BLaER1 treated with 17β-estradiol and CSF1 and Interleukin-3, amounts not matched to agents 10 nM and 100 nM (cell line): ENCODE results near the gene TIAM2.
"Not testable (repeated sequence)": the region's sequence is repeated elsewhere in the genome, so short reads cannot be mapped to it uniquely, and the experiment has no call there.

Experiments
- H3K27ac ChIP-seq, 11 experiments: shearing (Covaris generic); formaldehyde crosslinking; 2 replicates each; pipeline ENCODE4 v1.8.1; 2022
- H3K27me3 ChIP-seq, 11 experiments: shearing (Covaris generic); formaldehyde crosslinking; 2 replicates each; pipeline ENCODE4 v1.8.1; 2022
- H3K36me3 ChIP-seq, 11 experiments: shearing (Covaris generic); formaldehyde crosslinking; 2 replicates each; pipeline ENCODE4 v1.8.1; 2022
- H3K4me1 ChIP-seq, 10 experiments: shearing (Covaris generic); formaldehyde crosslinking; 2 replicates each; pipeline ENCODE4 v1.8.1; 2022
- H3K4me2 ChIP-seq, 11 experiments: shearing (Covaris generic); formaldehyde crosslinking; 2 replicates each; pipeline ENCODE4 v1.8.1; 2022
- H3K4me3 ChIP-seq, 10 experiments: shearing (Covaris generic); formaldehyde crosslinking; 2 replicates each; pipeline ENCODE4 v1.8.1; 2022
- H3K9ac ChIP-seq, 11 experiments: shearing (Covaris generic); formaldehyde crosslinking; 2 replicates each; pipeline ENCODE4 v1.8.1; 2022
- H3K9me3 ChIP-seq, 11 experiments: shearing (Covaris generic); formaldehyde crosslinking; replicated peaks in 1 of 11; 2 replicates each; pipeline ENCODE4 v1.8.1; 2022
- H4K20me1 ChIP-seq, 11 experiments: shearing (Covaris generic); formaldehyde crosslinking; 2 replicates each; pipeline ENCODE4 v1.8.1; 2022
- Cebpa-rat ChIP-seq, 11 experiments: shearing (Covaris generic); IDR thresholded peaks; 2 replicates each; pipeline ENCODE4 v1.8.1; 2022

TIAM2 gene

GRCh38 chr6:155207223-155207622, 212.1 kb downstream of the TIAM2 start:
- peak overlapping the region in 1 of 10 experiments; percentile 19; a peak in 1 of 20 replicates for H3K4me3 ChIP-seq
- TF ChIP-seq Cebpa-rat (IDR thresholded peaks at IDR 0.05): no peak
- H3K36me3 ChIP-seq: no peaks in the 10 kb centered on the region
- H3K9me3 ChIP-seq: 0 out of 22 replicates have a peak, but pooled peaks cover 0 to 4% (median 0%) of the 10 kb centered on the region in 11 experiments
- peak overlapping the region in 5 of 11 experiments; percentile 14 to 51 (median 21); a peak in 5 of 22 replicates for H3K9ac ChIP-seq
- peaks cover 3 to 59% (median 49%) of the 10 kb centered on the region in 10 experiments; a peak in 17 of 20 replicates for H3K4me1 ChIP-seq
- H3K4me2 ChIP-seq: peak overlapping the region in 10 of 11 experiments; percentile 4 to 92 (median 76); a peak in 18 of 22 replicates
- H3K27me3 ChIP-seq: no peaks in the 10 kb centered on the region
- H3K27ac ChIP-seq: peak overlapping the region in 6 of 11 experiments; percentile 6 to 55 (median 29); a peak in 9 of 22 replicates
- no peaks in the 10 kb centered on the region for H4K20me1 ChIP-seq

- no peaks in the 10 kb centered on the region for H3K36me3 ChIP-seq
- H3K4me1 ChIP-seq: peaks cover 10 to 70% (median 53%) of the 10 kb centered on the region in 10 experiments; a peak in 19 of 20 replicates
- no peaks in the 10 kb centered on the region for H3K27me3 ChIP-seq
These were observed 217.0 kb downstream of the TIAM2 start for GRCh38 chr6:155212106-155212505.

DNA sequence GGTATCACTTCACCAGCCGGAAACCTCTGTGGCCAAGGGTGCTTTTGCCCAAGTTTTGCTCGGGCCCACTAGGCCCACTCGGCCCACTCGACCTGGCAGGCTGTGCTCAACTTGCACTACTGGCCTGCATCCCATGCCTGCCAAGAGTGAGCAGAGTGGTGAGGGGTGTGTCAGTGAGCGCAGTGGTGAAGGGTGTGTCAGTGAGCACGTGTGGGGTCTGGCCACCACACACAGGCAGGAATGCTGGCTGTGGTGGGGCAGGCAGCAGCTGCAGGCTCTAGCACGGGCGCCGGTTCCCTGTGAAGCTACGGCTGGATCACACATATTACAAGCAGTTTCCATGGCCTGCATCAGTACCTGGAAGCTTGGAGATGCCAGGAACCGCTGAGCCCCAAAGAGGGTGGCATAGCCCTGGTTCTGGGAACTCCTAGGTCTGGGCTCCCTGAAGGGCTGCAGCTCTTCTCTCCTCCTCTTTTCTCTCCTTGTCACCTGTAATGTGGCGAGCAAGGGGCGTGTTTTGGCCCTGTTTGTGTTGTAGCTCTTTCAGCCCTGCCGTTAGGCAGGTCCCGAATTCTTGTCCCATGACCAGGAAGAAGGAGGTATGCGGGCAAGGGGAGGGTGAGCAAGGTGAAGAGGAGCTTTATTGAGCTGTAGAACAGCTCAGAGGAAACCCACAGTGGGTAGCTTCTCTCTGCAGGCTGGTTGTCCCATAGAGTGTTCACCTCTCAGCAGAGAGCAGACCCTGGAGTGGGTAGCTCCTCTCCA, 217.7 kb downstream of the TIAM2 start:
- no peak overlapping the region for H3K4me3 ChIP-seq
- H3K36me3 ChIP-seq: no peaks in the 10 kb centered on the region
- peaks cover 7 to 69% (median 48%) of the 10 kb centered on the region in 10 experiments; a peak in 19 of 20 replicates for H3K4me1 ChIP-seq
- no peak for TF ChIP-seq Cebpa-rat (IDR thresholded peaks at IDR 0.05)
- 0 out of 22 replicates have a peak, but pooled peaks cover 0 to 5% (median 0%) of the 10 kb centered on the region in 11 experiments for H3K9me3 ChIP-seq
- H3K27ac ChIP-seq: 0 out of 22 replicates have a peak overlapping the region, but pooled peaks of 1 of the 11 experiments have one; percentile 23
- no peak overlapping the region for H3K9ac ChIP-seq
- H3K4me2 ChIP-seq: peak overlapping the region in 7 of 11 experiments; percentile 58 to 84 (median 73); a peak in 13 of 22 replicates
- no peaks in the 10 kb centered on the region for H3K27me3 ChIP-seq
- H4K20me1 ChIP-seq: no peaks in the 10 kb centered on the region

More at GRCh38 chr6:155212106-155212505, 217.0 kb downstream of the TIAM2 start:
- Histone ChIP-seq H4K20me1 (no peaks in the 10 kb centered on the region), H3K4me2 (no peak overlapping the region), H3K4me3 (no peak overlapping the region), H3K27ac (no peak overlapping the region), H3K9me3 (0 out of 22 replicates have a peak, but pooled peaks cover 0 to 5% (median 0%) of the 10 kb centered on the region in 11 experiments), H3K9ac (no peak overlapping the region)
- TF ChIP-seq Cebpa-rat (IDR thresholded peaks at IDR 0.05): no peak

DNA sequence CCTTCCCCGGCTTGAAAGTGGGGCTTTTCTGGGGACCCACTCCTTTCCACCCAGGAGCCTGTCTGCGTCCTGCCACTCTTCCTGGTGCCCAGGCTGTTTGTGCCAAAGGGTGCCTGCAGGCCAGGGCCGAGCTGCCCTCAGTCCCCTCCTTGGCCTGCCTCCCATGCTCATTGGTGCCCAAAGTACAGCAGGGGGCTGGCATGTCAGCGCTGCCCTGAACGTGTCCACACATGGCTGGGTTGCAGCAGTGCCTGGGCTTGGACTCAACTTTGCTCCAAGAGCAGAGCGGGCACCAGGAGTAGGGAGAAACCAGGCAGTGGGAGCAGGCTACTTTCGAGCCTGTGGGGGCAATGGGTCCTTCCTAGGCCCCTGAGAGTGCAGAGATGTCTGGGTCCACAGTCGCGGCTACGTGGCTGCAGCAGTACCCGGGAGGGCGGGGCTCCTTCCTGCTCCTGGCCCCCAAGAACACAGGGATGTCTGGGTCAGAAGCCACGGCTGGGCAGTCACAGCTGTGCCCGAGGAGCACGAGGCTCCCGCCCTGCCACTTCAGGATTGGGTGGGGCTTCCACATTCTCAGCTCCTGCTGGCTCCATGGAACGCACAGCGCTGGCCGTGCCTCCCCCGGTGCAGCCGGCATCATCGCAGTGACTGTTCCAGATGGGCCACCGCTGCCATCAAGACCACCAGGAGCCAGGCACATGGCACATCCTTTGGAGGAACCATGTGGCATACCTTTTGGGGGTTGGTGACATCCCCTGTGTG, 218.7 kb downstream of the TIAM2 start:
- H3K4me3 ChIP-seq: no peak overlapping the region
- TF ChIP-seq Cebpa-rat (IDR thresholded peaks at IDR 0.05): no peak
- H3K4me2 ChIP-seq: peak overlapping the region; percentile 22 to 84 (median 66); a peak in 20 of 22 replicates
- peaks cover 7 to 59% (median 38%) of the 10 kb centered on the region in 10 experiments; a peak in 19 of 20 replicates for H3K4me1 ChIP-seq
- H3K27ac ChIP-seq: peak overlapping the region in 2 of 11 experiments; percentile 23 to 29; a peak in 1 of 22 replicates
- H4K20me1 ChIP-seq: no peaks in the 10 kb centered on the region
- no peaks in the 10 kb centered on the region for H3K27me3 ChIP-seq
- H3K36me3 ChIP-seq: no peaks in the 10 kb centered on the region
- H3K9me3 ChIP-seq: 0 out of 22 replicates have a peak, but pooled peaks cover 0 to 5% (median 0%) of the 10 kb centered on the region in 11 experiments
- H3K9ac ChIP-seq: peak overlapping the region in 1 of 11 experiments; percentile 2; a peak in 1 of 22 replicates

GRCh38 chr6:155215906-155216305, 220.8 kb downstream of the TIAM2 start:
- TF ChIP-seq Cebpa-rat (IDR thresholded peaks at IDR 0.05): no peak
- Histone ChIP-seq H3K27me3 (no peaks in the 10 kb centered on the region), H3K4me2 (peak overlapping the region in 3 of 11 experiments; percentile 59 to 66 (median 64); a peak in 3 of 22 replicates), H3K4me3 (no peak overlapping the region), H3K27ac (no peak overlapping the region), H3K9me3 (0 out of 22 replicates have a peak, but pooled peaks cover 0 to 5% (median 0%) of the 10 kb centered on the region in 11 experiments), H3K9ac (no peak overlapping the region), H4K20me1 (no peaks in the 10 kb centered on the region), H3K4me1 (peaks cover 10 to 38% (median 24%) of the 10 kb centered on the region in 10 experiments; a peak in 19 of 20 replicates), H3K36me3 (no peaks in the 10 kb centered on the region)

- Histone ChIP-seq H3K27ac (no peak overlapping the region), H3K9me3 (0 out of 22 replicates have a peak, but pooled peaks cover 0 to 5% (median 0%) of the 10 kb centered on the region in 11 experiments), H3K4me3 (no peak overlapping the region), H4K20me1 (no peaks in the 10 kb centered on the region), H3K4me1 (peaks cover 10 to 38% (median 26%) of the 10 kb centered on the region in 10 experiments; a peak in 19 of 20 replicates), H3K27me3 (no peaks in the 10 kb centered on the region), H3K36me3 (no peaks in the 10 kb centered on the region), H3K9ac (0 out of 22 replicates have a peak overlapping the region, but pooled peaks of 1 of the 11 experiments have one; percentile 33), H3K4me2 (peak overlapping the region in 9 of 11 experiments; percentile 9 to 66 (median 40); a peak in 16 of 22 replicates)
- no peak for TF ChIP-seq Cebpa-rat (IDR thresholded peaks at IDR 0.05)
These were observed 221.4 kb downstream of the TIAM2 start for GRCh38 chr6:155216312-155217046.

DNA sequence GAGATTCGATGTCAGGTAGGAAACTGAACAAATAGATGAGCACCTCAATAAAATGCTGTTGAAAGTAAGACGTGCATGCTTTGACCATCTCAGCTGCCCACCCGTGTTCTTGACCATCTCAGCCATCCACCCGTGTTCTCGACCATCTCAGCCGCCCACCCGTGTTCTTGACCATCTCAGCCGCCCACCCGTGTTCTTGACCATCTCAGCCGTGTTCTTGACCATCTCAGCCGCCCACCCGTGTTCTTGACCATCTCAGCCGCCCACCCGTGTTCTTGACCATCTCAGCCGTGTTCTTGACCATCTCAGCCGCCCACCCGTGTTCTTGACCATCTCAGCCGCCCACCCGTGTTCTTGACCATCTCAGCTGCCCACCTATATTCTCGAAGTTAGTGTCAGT, 223.6 kb downstream of the TIAM2 start:
- not testable (repeated sequence) for H3K9me3 ChIP-seq, H3K4me2 ChIP-seq, H3K36me3 ChIP-seq, H3K9ac ChIP-seq, H3K27me3 ChIP-seq, H3K4me3 ChIP-seq, H4K20me1 ChIP-seq, H3K27ac ChIP-seq
- H3K4me1 ChIP-seq: peaks cover 7 to 25% (median 19%) of the 10 kb centered on the region in 10 experiments

DNA sequence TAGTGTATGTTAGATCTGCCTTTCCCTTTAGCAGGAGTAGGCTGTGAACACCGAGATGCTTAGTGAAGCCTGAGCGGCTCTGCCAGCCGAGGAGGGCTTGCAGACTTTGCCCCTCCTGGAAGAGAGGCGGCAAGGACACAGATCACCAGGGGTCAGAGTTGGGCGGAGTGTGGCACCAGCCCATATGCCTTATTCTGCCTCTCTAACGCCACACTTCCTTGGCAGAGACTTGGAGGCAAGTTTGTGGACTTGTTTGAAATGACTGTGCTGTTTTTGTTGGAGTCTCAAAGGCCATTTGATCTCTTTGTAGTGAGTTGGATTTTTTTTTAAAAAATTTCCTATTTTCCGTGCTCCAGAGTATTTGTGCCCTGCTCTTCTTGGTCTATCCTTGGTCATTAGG, 224.2 kb downstream of the TIAM2 start:
- Histone ChIP-seq H3K9ac (no peak overlapping the region), H3K36me3 (no peaks in the 10 kb centered on the region), H3K4me3 (no peak overlapping the region), H3K4me2 (no peak overlapping the region), H3K27ac (no peak overlapping the region), H3K27me3 (no peaks in the 10 kb centered on the region), H3K4me1 (peaks cover 8 to 26% (median 13%) of the 10 kb centered on the region in 10 experiments), H4K20me1 (no peaks in the 10 kb centered on the region), H3K9me3 (no peaks in the 10 kb centered on the region)
- TF ChIP-seq Cebpa-rat (IDR thresholded peaks at IDR 0.05): no peak
